WTC11 (cell line): ENCODE measurements around the gene CAPN15.

Source experiments
- CTCF ChIP-seq: fragments of 200-600 bp; IDR thresholded peaks from 2 replicates; pipeline ENCODE4 v1.8.0; 2022; ENCODE audit warnings: antibody characterized with exemption
- EMX1 ChIP-seq: fragments of 250-450 bp; sonication (Bioruptor Pico); IDR thresholded peaks from 2 replicates; pipeline ENCODE4 v1.8.0; 2021; ENCODE audit warnings: mild to moderate bottlenecking
- FOXP1 ChIP-seq: sonication (generic); formaldehyde crosslinking; IDR thresholded peaks from 2 replicates; pipeline ENCODE4 v1.8.0; 2022; ENCODE audit warnings: missing genetic modification reagents, mild to moderate bottlenecking, moderate library complexity, borderline replicate concordance
- HMGXB4 ChIP-seq: sonication (generic); formaldehyde crosslinking; IDR thresholded peaks from 2 replicates; pipeline ENCODE4 v1.8.1; 2023; ENCODE audit warnings: mild to moderate bottlenecking, moderate library complexity, missing genetic modification reagents
- IRF1 ChIP-seq: sonication (generic); formaldehyde crosslinking; IDR thresholded peaks from 2 replicates; pipeline ENCODE4 v1.8.0; 2023; ENCODE audit warnings: missing genetic modification reagents
- IRF2 ChIP-seq: sonication (generic); formaldehyde crosslinking; IDR thresholded peaks from 2 replicates; pipeline ENCODE4 v1.8.0; 2022; ENCODE audit warnings: low read depth, missing genetic modification reagents, borderline replicate concordance
- JUN ChIP-seq: sonication (generic); formaldehyde crosslinking; IDR thresholded peaks from 2 replicates; pipeline ENCODE4 v1.8.0; 2023; ENCODE audit warnings: mild to moderate bottlenecking, missing genetic modification reagents
- MAX ChIP-seq: sonication (generic); formaldehyde crosslinking; IDR thresholded peaks from 2 replicates; pipeline ENCODE4 v1.8.0; 2022; ENCODE audit warnings: mild to moderate bottlenecking, missing genetic modification reagents
- NFE2L1 ChIP-seq: sonication (generic); formaldehyde crosslinking; IDR thresholded peaks from 2 replicates; pipeline ENCODE4 v1.8.1; 2023; ENCODE audit warnings: missing genetic modification reagents
- PREB ChIP-seq: sonication (generic); formaldehyde crosslinking; IDR thresholded peaks from 2 replicates; pipeline ENCODE4 v1.8.1; 2022; ENCODE audit warnings: mild to moderate bottlenecking, missing genetic modification reagents, moderate library complexity, borderline replicate concordance
- USF1 ChIP-seq: sonication (generic); formaldehyde crosslinking; IDR thresholded peaks from 2 replicates; pipeline ENCODE4 v1.8.0; 2022; ENCODE audit warnings: mild to moderate bottlenecking, missing genetic modification reagents
- ZBTB21 ChIP-seq: sonication (generic); formaldehyde crosslinking; IDR thresholded peaks from 2 replicates; pipeline ENCODE4 v1.8.1; 2023; ENCODE audit warnings: mild to moderate bottlenecking, missing genetic modification reagents, borderline replicate concordance
- ZNF232 ChIP-seq: sonication (generic); formaldehyde crosslinking; IDR thresholded peaks from 2 replicates; pipeline ENCODE4 v1.8.0; 2022; ENCODE audit warnings: mild to moderate bottlenecking, missing genetic modification reagents
- ZNF263 ChIP-seq: sonication (generic); formaldehyde crosslinking; IDR thresholded peaks from 2 replicates; pipeline ENCODE4 v1.8.1; 2022; ENCODE audit warnings: low read depth, mild to moderate bottlenecking, moderate library complexity, missing genetic modification reagents

- TF ChIP-seq CTCF: no peak
- no peak for TF ChIP-seq USF1 (CRISPR knock-in tag)
- no peak for TF ChIP-seq FOXP1 (CRISPR knock-in tag)
- no peak for TF ChIP-seq ZNF232 (CRISPR knock-in tag)
- no peak for TF ChIP-seq EMX1 (CRISPR knock-in tag)
- no peak for TF ChIP-seq PREB
- TF ChIP-seq ZNF263 (CRISPR knock-in tag): no peak
- TF ChIP-seq ZBTB21 (CRISPR knock-in tag): no peak
- no peak for TF ChIP-seq NFE2L1 (CRISPR knock-in tag)
- TF ChIP-seq MAX (CRISPR knock-in tag): no peak
- no peak for TF ChIP-seq HMGXB4 (CRISPR knock-in tag)
- TF ChIP-seq IRF1 (CRISPR knock-in tag): no peak
- TF ChIP-seq JUN (CRISPR knock-in tag): no peak
- no peak for TF ChIP-seq IRF2 (CRISPR knock-in tag)
Observed at GRCh38 chr16:554297-554621, 26.7 kb downstream of the CAPN15 start.
